ENCODE results near the gene BMP15. TPM values are rescaled to one million over a fixed set of nuclear protein-coding genes. Genes with fewer than 3 reads are reported as not detected.

Gene BMP15
- total RNA-seq, 4 donors from 2014 or later: not detected

- Histone ChIP-seq H3K4me1 (no peaks in the 10 kb centered on the region), H3K36me3 (no peaks in the 10 kb centered on the region), H3K4me3 (no peak overlapping the region), H3K9me3 (peaks cover 0 to 8% of the 10 kb centered on the region in 2 donors), H3K27ac (no peak overlapping the region), H3K27me3 (no peaks in the 10 kb centered on the region)
- no peak for DNase-seq
- TF ChIP-seq POLR2A (IDR thresholded peaks at IDR 0.05) (no peak), CTCF (IDR thresholded peaks at IDR 0.05) (no peak)
- intact Hi-C loops (cut with DNase I; ENCODE audit: low total_unique reads): no loop called here
Measured at GRCh38 chrX:50893047-50893446, 17.5 kb upstream of the BMP15 start.

GRCh38 chrX:50893466-50893865, 17.1 kb upstream of the BMP15 start:
- no peaks in the 10 kb centered on the region for H3K4me1 ChIP-seq
- intact Hi-C loops (cut with DNase I; ENCODE audit: low total_unique reads): no loop called here
- DNase-seq: no peak
- H3K36me3 ChIP-seq: no peaks in the 10 kb centered on the region
- H3K27ac ChIP-seq: no peak overlapping the region
- peaks cover 0 to 8% of the 10 kb centered on the region in 2 donors for H3K9me3 ChIP-seq
- TF ChIP-seq POLR2A (IDR thresholded peaks at IDR 0.05) (no peak), CTCF (IDR thresholded peaks at IDR 0.05) (no peak)
- H3K27me3 ChIP-seq: no peaks in the 10 kb centered on the region
- no peak overlapping the region for H3K4me3 ChIP-seq

GRCh38 chrX:50905334-50905733, 5.2 kb upstream of the BMP15 start:
- no peak overlapping the region for H3K4me3 ChIP-seq
- H3K36me3 ChIP-seq: no peaks in the 10 kb centered on the region
- no peaks in the 10 kb centered on the region for H3K4me1 ChIP-seq
- TF ChIP-seq CTCF (IDR thresholded peaks at IDR 0.05): no peak
- intact Hi-C loops (cut with DNase I; ENCODE audit: low total_unique reads): no loop called here
- DNase-seq: no peak
- no peaks in the 10 kb centered on the region for H3K27me3 ChIP-seq
- no peaks in the 10 kb centered on the region for H3K9me3 ChIP-seq
- no peak overlapping the region for H3K27ac ChIP-seq

- DNase-seq: no peak
- Histone ChIP-seq H3K4me3 (no peak overlapping the region), H3K36me3 (no peaks in the 10 kb centered on the region), H3K4me1 (no peaks in the 10 kb centered on the region), H3K27me3 (no peaks in the 10 kb centered on the region), H3K27ac (no peak overlapping the region), H3K9me3 (no peaks in the 10 kb centered on the region)
- intact Hi-C loops (cut with DNase I; ENCODE audit: low total_unique reads): no loop called here
- no peak for TF ChIP-seq CTCF (IDR thresholded peaks at IDR 0.05)
- no peak for TF ChIP-seq POLR2A (IDR thresholded peaks at IDR 0.05)
Measured at GRCh38 chrX:50913520-50913919, 3.0 kb downstream of the BMP15 start.

- DNase-seq: no peak
- Histone ChIP-seq H3K4me3 (no peak overlapping the region), H3K27ac (no peak overlapping the region), H3K9me3 (no peaks in the 10 kb centered on the region), H3K27me3 (peaks cover 0 to 3% of the 10 kb centered on the region in 2 donors), H3K4me1 (no peaks in the 10 kb centered on the region), H3K36me3 (no peaks in the 10 kb centered on the region)
- intact Hi-C loops (cut with DNase I; ENCODE audit: low total_unique reads): no loop called here
- TF ChIP-seq POLR2A (IDR thresholded peaks at IDR 0.05) (no peak), CTCF (IDR thresholded peaks at IDR 0.05) (peak; percentile 8 to 44 (median 10))
Measured at GRCh38 chrX:50920132-50920531, 9.6 kb downstream of the BMP15 start.
